Measurements from ENCODE around the gene KIAA1328. TPM values are rescaled to one million over a fixed set of nuclear protein-coding genes. Genes with fewer than 3 reads are reported as not detected.

The KIAA1328 gene
- total RNA-seq, 4 donors from 2014 or later: 2.3 to 18.7 (median 5.8) TPM

DNA sequence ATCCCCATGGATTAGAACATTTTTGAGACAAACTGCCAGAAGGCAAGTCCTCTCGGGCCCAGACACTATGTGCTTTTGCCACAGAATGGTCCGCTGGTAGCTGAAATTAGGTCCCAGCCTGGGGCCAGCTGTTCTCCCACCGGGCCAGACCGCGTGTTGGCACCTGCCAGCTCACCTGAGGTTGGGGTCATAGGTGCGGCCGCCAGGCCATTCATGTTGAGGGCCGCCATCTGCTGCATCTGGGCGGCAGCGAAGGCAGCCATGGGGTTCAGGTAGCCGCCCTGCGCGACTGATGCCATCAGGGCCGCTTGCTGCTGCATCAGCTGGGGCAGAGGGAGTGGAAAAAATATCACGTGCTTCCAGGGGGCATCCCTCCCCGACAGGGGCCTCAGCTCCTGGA lies 443.9 kb downstream of the KIAA1328 start:
- H3K4me3 ChIP-seq: no peak overlapping the region
- TF ChIP-seq, protein P1, sequence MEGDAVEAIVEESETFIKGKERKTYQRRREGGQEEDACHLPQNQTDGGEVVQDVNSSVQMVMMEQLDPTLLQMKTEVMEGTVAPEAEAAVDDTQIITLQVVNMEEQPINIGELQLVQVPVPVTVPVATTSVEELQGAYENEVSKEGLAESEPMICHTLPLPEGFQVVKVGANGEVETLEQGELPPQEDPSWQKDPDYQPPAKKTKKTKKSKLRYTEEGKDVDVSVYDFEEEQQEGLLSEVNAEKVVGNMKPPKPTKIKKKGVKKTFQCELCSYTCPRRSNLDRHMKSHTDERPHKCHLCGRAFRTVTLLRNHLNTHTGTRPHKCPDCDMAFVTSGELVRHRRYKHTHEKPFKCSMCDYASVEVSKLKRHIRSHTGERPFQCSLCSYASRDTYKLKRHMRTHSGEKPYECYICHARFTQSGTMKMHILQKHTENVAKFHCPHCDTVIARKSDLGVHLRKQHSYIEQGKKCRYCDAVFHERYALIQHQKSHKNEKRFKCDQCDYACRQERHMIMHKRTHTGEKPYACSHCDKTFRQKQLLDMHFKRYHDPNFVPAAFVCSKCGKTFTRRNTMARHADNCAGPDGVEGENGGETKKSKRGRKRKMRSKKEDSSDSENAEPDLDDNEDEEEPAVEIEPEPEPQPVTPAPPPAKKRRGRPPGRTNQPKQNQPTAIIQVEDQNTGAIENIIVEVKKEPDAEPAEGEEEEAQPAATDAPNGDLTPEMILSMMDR (IDR thresholded peaks at IDR 0.05): no peak
- no peak for TF ChIP-seq POLR2A (IDR thresholded peaks at IDR 0.05)
- H3K27me3 ChIP-seq: peaks cover 0 to 61% (median 4%) of the 10 kb centered on the region in 4 donors
- intact Hi-C loops (cut with DNase I): no loop called here
- WGBS, 2 donors: 48% methylated on average over 4 of the region's 16 CpGs; no CpG with 5 or more reads in 1 of the 2 donors
- no peaks in the 10 kb centered on the region for H3K9me3 ChIP-seq
- no peaks in the 10 kb centered on the region for H3K4me1 ChIP-seq
- no peak for DNase-seq
- H3K27ac ChIP-seq: no peak overlapping the region
- no peaks in the 10 kb centered on the region for H3K36me3 ChIP-seq

DNA sequence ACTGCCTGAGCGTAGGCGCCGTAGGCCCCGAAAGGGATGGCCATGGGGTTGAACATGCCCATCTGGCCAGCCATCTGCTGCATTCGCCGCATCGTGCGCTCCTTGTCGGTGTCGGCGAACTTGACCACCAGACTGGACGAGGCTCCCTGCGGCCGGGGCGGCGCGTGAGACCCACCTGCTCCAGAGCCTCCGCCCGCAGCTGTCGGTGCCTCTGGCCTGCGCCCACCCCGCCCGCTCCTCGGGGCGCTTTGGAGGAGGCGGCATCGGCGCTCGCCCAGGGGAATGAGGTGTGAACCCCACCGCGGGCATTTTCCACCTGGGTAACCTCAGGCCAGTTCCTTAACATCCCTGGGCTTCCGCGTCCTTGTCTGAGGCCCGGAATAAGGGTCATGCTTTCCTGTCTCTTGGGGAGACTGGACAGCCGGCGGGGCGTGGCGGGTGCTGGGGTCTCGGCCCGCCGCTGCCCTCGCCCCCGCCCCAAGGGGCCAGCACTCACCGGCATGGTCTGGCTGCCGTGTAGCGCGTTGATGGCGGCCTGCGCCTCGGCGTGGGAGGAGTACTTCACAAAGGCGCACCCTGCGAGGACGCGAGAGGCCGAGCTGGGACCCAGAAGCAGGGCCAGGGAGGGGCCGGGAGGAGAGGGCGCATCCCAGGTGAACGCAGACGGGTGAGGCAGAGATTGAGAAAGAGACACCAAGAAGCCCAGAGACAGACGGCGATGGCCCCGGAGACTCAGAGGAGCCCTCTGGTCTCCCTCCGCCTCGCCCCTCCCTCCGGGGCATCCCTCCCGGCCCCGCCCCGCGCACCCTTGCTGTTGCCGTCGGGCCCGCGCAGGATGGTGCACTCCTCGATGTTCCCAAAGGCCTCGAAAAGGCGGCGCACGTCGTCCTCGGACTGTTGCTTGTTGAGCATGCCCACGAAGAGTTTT lies 445.6 kb downstream of the KIAA1328 start:
- no peak overlapping the region for H3K27ac ChIP-seq
- no peak for DNase-seq
- TF ChIP-seq, protein P1 (IDR thresholded peaks at IDR 0.05): no peak
- TF ChIP-seq POLR2A (IDR thresholded peaks at IDR 0.05): no peak
- H3K27me3 ChIP-seq: peaks cover 0 to 75% (median 4%) of the 10 kb centered on the region in 4 donors
- H3K9me3 ChIP-seq: no peaks in the 10 kb centered on the region
- no peaks in the 10 kb centered on the region for H3K36me3 ChIP-seq
- intact Hi-C loops (cut with DNase I): no loop called here
- 13 to 31% methylated on average over 6 to 38 of the region's 82 CpGs for WGBS, 2 donors
- H3K4me1 ChIP-seq: no peaks in the 10 kb centered on the region
- peak overlapping the region in 1 of 4 donors; percentile 15 for H3K4me3 ChIP-seq

DNA sequence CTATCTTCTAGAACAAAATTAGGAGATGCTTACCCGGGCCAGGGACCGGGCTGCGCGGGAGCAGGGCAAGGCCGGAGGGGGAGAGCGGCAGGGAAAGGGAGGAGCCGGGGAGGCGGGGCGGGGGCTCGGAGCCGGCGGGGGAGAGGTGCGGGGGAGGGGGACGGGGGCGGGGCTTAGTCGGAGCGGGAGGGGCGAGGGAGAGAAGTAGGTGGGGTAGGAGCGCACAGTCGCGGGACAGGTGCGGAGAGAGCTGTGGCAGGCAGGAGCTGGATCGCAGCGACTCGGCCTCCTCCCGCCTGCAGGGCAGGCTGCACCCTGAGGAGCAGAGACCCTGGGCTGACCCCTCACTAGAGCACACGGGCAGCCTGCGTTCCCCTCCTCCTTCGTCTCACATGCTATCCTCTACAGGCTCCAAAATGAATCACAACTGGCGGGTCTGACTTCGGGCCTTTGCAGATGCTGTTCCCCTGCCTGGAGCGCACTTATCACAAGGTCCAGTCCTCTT lies 446.4 kb downstream of the KIAA1328 start:
- Histone ChIP-seq H3K9me3 (no peaks in the 10 kb centered on the region), H3K4me1 (no peaks in the 10 kb centered on the region), H3K36me3 (no peaks in the 10 kb centered on the region), H3K4me3 (peak overlapping the region in 1 of 4 donors; percentile 15), H3K27ac (no peak overlapping the region), H3K27me3 (peaks cover 0 to 82% (median 4%) of the 10 kb centered on the region in 4 donors)
- no peak for DNase-seq
- WGBS, 2 donors: 19 to 39% methylated on average over 11 to 26 of the region's 32 CpGs
- TF ChIP-seq POLR2A (IDR thresholded peaks at IDR 0.05): no peak
- TF ChIP-seq, protein P1 (IDR thresholded peaks at IDR 0.05): no peak
- intact Hi-C loops (cut with DNase I): no loop called here

DNA sequence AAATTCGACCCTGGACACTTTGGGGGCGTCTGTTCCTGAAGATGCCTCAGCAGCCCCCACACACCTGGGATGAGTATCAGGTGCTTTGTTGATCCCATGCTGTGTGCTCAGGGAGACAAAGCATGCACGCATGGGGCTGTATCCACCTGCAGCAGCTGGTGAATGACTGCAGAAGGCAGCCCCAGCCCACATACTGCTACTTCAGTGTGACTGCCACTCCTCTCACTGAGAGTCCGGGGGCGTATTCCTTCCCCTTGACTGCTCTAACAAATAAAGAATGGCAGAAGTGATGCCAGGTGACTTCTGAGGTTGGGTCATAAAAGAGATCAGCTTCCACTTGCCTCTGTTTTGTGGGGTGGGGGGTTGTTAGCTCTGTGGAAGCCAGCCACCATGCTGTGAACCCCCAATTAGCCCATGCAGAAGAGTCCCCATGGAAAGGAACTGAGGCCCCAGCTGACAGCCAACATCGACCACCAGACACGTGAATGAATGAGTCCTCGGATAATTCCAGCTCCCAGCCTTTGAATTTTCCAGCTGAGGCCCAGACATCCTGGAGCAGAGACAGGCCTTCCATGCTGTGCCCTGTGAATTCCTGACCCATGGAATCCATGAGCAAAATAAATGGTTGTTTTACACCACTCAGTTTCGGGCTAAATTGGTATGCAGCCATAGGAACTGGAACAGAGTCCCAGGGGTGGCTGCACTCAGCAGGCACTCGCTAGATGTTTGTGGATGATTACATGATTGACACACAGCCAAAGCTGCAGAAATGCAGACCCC lies 447.4 kb downstream of the KIAA1328 start:
- Histone ChIP-seq H3K27me3 (peaks cover 0 to 92% (median 4%) of the 10 kb centered on the region in 4 donors), H3K9me3 (no peaks in the 10 kb centered on the region), H3K27ac (no peak overlapping the region), H3K36me3 (no peaks in the 10 kb centered on the region), H3K4me3 (no peak overlapping the region), H3K4me1 (no peaks in the 10 kb centered on the region)
- WGBS, 2 donors: 73 to 78% methylated on average over 6 to 9 of the region's 10 CpGs
- intact Hi-C loops (cut with DNase I): no loop called here
- DNase-seq: no peak
- TF ChIP-seq POLR2A (IDR thresholded peaks at IDR 0.05): no peak
- TF ChIP-seq, protein P1 (IDR thresholded peaks at IDR 0.05): no peak

All from esophagus squamous epithelium (tissue), 5 donors.